Measurements from ENCODE around the gene USP21.

GRCh38 chr1:161166669-161167548, 7.6 kb downstream of the USP21 start:
- no peak for TF ChIP-seq CTCF (conservative IDR thresholded peaks at IDR 0.05)
- no peak for TF ChIP-seq ZFX (IDR thresholded peaks at IDR 0.05)

Data from C4-2B (cell line).